NCI-H774 (cell line): ENCODE results near the gene MN1.

Experiments
- DNase-seq: peaks from one replicate; lab custom pipeline; 2025; lab: John Stamatoyannopoulos, UW

The MN1 gene

GRCh38 chr22:27713461-27713860, 88.1 kb downstream of the MN1 start:
- no peak for DNase-seq

GRCh38 chr22:27711756-27712155, 89.8 kb downstream of the MN1 start:
- DNase-seq = no peak

GRCh38 chr22:27711012-27711411, 90.5 kb downstream of the MN1 start:
- DNase-seq = no peak

- DNase-seq = no peak
Observed at GRCh38 chr22:27709919-27710675, 91.5 kb downstream of the MN1 start.

- DNase-seq = no peak
Observed at GRCh38 chr22:27706489-27706888, 95.1 kb downstream of the MN1 start.

- no peak for DNase-seq
Observed at GRCh38 chr22:27705408-27706080, 96.0 kb downstream of the MN1 start.

GRCh38 chr22:27704581-27704980, 97.0 kb downstream of the MN1 start:
- DNase-seq = no peak

GRCh38 chr22:27699383-27700019, 102.1 kb downstream of the MN1 start:
- no peak for DNase-seq

- no peak for DNase-seq
Observed at GRCh38 chr22:27698813-27699212, 102.7 kb downstream of the MN1 start.
